Erythroblast (primary cell): ENCODE measurements around the gene CFAP100.

Experiments used
- GATA1 ChIP-seq: IDR thresholded peaks from 2 replicates; pipeline ENCODE4 v1.6.1; 2011; ENCODE audit warnings: low read depth, mild to moderate bottlenecking, control low read depth, low read length, moderate library complexity
- POLR2A ChIP-seq: IDR thresholded peaks from 2 replicates; pipeline ENCODE4 v1.6.1; 2011; ENCODE audit warnings: mild to moderate bottlenecking, low read length

- TF ChIP-seq POLR2A (no peak), GATA1 (no peak)
Measured at GRCh38 chr3:126431103-126431534, 36.4 kb downstream of the CFAP100 start.
